HG03039 (cell line): ENCODE results near the gene UBA7.

ENCODE experiments used
- ATAC-seq: cut with Tn5 transposase; IDR thresholded peaks from one replicate; pipeline ENCODE4 v1.9.1; 2021; ENCODE audit warnings: mild to moderate bottlenecking, moderate library complexity; ENCODE audit not compliant: unreplicated experiment

The UBA7 gene

DNA sequence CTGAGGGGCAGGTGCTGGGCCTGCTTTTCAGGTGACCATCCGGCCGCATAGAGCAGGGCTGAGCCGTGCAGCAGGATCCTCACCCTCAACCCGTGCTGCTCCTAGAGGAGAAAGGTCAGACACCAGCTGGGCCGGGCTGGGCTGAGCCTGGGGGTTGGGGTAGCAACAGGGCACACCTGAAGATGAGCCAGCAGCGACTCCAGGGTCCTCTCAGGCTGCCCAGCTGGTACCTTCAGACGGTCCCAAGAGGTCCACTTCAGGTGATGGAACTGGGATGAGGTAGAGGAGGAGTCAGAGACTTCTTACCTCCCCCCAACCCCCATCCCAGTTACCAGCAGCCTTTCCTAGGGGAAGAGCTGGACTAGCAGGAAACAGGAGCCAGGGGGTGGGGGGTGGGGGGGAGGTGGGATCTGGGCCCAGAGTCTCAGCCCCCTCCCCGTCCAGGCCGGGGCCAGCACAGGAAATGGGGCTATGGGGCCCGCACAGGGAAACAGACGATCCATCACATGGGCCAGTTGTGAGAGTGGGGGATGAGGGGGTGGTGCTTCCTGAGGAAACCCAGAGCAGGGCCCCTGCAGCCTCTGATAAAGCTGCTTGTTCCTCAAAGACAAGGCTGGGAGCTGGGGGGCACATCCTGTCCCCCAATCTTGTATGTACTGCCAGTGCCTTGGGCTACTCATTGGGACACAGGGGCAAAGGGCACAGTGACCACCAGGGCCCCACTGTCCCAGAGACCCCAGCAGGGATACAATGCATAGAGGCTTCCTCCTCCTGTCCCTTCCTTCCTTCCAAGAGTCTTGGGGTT is 7.7 kb downstream of the UBA7 start:
- ATAC-seq, result no peak

- no peak for ATAC-seq
Measured at GRCh38 chr3:49805367-49805782, 8.4 kb downstream of the UBA7 start.

GRCh38 chr3:49804141-49805041 is 9.4 kb downstream of the UBA7 start:
- ATAC-seq, result no peak

DNA sequence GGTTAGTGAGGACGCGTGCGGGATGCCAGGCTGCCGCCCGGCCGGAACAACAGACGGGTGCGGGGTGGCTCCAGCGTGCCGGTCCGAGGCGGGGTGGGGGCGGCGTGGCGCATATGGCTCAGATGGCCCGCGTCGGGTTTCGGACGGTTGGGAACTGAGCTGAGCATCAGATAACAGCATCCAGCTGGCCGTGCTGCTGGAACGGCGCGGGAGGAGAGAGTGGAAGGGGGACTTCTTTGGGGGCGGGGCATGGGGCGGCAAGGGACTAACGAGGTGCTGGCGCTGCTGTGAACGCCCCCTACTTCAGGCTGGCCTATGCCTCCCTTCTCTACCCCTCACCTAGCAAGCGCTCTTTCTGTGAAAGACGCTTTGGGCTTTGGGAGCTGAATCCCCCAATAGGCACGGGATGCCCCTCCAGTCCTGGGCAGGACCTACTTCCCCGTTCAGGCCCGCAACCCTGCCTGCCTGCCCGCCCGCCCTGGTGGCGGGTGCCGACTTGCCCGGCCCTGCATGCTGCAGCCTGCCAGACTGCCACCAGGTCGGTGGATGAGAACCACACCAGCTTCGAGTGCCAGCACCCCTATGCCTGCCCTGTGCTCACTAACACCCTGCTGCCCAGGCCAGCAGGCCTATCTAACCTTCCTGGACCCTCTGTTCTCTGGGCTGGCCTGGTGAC is 10.2 kb downstream of the UBA7 start:
- ATAC-seq, result no peak

DNA sequence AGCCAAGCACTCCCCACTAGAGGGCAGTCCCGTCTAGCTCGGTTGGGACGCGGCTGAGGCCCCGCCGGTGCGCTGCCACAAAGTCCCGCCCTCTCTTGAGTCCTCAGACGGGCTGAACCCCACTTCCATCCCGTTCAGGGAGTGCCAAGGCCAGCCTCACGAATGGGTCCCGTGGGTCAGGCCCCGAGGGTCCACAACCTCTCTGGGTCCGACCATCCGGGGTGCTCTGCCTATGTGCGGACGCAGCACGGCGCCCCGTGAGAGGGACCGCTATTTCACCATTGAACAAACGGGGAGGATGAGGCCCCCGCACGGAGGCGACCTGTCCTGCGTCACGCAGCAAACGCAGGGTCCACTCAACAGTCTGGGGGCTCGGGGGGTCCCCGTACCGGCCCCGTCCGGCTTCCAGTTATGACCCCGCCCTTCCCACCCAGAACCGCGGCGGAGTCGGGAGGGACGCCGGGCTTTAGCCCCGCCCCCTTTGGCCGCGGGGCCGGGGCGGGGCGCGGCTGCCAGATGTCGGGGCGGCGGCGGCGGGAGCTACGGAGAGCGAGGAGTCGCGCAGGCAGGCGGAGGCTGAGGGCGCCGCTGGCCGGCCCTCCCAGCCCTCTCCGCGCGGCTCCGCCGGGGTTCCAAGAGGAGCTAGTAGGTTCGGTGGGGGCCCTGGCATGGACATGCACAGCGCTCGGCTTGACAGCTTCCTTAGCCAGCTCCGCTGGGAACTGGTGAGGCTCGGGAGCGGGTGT is 10.9 kb downstream of the UBA7 start, which contains the start of gene INKA1:
Gene INKA1 (plus strand): TSS at position 543 of the 746 bp plus-strand sequence. CDS start 132 bp downstream, at position 675.
- ATAC-seq, result peak; percentile 60

GRCh38 chr3:49801160-49801559 is 12.6 kb downstream of the UBA7 start:
- no peak for ATAC-seq

- no peak for ATAC-seq
Measured at GRCh38 chr3:49799761-49800160, 14.0 kb downstream of the UBA7 start, which contains the start of gene CDHR4. CDHR4 (minus strand) TSS chr3:49799873; CDS start chr3:49799812, 61 bp downstream.

GRCh38 chr3:49799105-49799504 is 14.6 kb downstream of the UBA7 start:
- ATAC-seq, result no peak

DNA sequence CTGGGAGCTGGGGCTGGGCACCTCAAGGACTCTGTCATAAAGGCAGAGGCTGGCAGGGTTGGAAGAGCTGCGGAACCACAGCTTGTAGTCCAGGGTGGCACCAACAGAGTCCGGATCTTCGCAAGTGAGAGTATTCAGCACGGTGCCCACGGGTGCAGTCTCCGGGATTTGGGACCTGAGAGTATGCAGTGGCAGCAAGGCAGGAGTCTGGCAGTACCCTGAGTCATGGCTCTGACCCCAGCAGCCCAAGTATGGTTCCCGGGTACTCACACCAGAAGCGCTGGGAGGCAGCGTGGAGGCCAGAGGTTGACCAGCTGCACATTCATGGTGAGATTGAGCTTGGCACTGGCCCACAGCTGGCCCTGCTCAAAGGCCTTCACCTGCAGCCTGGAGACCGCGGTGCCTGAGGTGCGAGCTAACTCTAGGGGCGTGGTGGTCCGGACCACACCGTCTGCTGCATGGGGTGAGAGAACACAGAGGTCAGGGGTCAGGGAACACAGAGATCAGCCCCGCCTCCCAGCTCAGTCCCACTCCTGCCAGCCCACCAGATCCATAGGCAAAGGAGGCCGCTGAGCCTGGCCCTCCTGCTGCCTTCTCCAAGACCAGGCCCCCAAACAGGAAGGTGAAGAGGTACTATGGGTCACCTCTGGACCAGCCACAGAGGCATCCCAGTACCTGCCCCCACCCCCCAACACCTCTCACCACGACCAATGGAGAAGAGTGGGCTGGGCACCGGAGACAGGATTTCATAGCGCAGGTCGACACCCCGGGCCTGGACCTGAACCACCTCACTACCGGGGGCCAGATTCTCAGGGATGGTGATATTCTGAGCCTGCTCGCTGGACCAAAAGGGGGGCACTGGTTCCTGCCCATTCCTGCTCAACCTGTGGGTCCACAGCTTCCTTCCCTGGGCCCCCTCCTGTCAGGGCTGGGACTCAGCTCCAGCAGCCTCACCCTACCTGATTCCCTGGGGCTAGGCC is 18.5 kb downstream of the UBA7 start:
- no peak for ATAC-seq

DNA sequence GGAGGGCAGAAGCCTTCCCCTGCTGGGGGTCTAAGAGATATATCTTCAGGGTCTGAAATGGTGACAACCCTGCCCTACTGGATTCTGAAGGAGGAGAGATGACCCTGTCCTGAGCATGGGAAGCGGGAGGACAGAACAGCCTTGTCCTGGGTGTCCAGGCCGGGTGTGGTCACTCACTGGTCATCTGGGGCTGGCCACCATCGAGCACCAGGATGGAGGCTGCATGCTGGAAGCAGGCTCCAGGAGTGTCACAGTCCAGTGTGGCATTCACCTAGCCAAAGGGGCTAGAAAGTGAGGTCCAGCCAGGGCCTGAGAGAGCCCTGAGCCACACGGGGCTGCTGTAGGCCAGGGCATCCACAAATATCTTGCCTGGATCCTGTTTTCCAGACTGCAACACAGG is 19.3 kb downstream of the UBA7 start:
- no peak for ATAC-seq

GRCh38 chr3:49793486-49794085 is 20.2 kb downstream of the UBA7 start:
- ATAC-seq, result no peak

- ATAC-seq, result no peak
Measured at GRCh38 chr3:49792371-49793150, 21.2 kb downstream of the UBA7 start.

GRCh38 chr3:49791571-49791970 is 22.2 kb downstream of the UBA7 start:
- no peak for ATAC-seq

- ATAC-seq, result no peak
Measured at GRCh38 chr3:49790626-49791411, 22.9 kb downstream of the UBA7 start.

DNA sequence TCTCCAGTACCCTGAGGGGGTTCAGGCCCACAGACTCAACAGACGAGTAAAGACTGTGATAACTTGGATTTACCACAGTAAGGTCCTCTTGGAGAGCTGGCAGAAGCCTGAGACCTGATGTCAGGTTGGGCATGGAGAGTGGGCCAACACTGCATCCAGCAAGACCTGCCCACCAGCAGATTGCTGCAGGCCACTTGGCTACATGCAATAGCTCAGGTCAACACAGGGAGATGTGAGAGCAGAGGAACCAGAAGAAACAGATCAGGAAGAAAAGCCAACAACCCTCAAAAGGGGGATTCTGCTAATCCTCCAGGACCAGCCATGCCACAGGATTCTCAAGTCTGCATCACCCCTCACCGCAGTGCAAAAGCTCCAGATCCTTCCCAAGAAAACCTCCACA is 25.7 kb downstream of the UBA7 start:
- no peak for ATAC-seq

GRCh38 chr3:49787536-49787935 is 26.2 kb downstream of the UBA7 start:
- ATAC-seq, result no peak

DNA sequence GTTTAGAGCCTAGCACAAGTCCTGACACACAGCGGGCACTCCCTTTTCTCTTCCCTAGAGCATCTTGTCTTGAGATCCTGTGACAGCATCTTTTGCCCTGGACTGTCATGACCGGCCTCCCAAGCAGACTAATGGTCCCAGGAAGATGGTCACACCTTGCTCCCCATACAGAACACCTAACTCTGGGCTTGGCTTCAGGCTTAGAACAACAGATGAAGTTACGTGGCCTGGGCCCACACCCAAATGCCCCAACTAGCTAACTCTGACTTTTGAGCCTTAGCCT is 26.6 kb downstream of the UBA7 start:
- ATAC-seq, result no peak
